ENCODE data around the gene SEZ6L.

DNA sequence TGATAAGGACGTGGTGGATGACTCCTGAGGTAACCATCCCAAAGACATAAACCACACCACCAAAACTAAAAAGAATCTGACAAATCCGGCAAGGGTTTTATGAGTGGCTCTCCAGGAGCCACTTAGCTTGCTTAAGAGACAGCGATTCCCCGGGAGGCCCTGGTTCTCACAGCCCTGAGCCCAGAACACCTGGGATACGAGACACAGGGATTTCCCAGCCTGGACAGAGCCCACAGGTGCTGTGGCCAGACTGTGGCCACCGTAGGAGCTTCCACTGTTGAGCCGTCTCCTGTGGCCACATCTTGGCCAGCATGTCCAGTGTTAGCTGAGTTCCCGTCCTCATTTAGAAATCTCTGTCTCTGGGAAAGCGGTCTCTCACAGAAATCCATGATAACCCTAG is 188.6 kb downstream of the SEZ6L start:
- TF ChIP-seq EZH2 (IDR thresholded peaks at IDR 0.05; ENCODE audit: borderline replicate concordance), result no peak
- TF ChIP-seq, protein P1, sequence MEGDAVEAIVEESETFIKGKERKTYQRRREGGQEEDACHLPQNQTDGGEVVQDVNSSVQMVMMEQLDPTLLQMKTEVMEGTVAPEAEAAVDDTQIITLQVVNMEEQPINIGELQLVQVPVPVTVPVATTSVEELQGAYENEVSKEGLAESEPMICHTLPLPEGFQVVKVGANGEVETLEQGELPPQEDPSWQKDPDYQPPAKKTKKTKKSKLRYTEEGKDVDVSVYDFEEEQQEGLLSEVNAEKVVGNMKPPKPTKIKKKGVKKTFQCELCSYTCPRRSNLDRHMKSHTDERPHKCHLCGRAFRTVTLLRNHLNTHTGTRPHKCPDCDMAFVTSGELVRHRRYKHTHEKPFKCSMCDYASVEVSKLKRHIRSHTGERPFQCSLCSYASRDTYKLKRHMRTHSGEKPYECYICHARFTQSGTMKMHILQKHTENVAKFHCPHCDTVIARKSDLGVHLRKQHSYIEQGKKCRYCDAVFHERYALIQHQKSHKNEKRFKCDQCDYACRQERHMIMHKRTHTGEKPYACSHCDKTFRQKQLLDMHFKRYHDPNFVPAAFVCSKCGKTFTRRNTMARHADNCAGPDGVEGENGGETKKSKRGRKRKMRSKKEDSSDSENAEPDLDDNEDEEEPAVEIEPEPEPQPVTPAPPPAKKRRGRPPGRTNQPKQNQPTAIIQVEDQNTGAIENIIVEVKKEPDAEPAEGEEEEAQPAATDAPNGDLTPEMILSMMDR (IDR thresholded peaks at IDR 0.05; ENCODE audit: poor library complexity), result no peak

All from hepatocyte (in vitro differentiated cells).